GM23338 (cell line): ENCODE measurements around the gene TBK1. TPM values are rescaled to one million over a fixed set of nuclear protein-coding genes. Genes with fewer than 3 reads are reported as not detected.

Source experiments
- ATAC-seq: fragments of 200-7000 bp; cut with Tn5 transposase; 3 replicates; pipeline ENCODE4 v1.9.1; 2020
- DNase-seq: peaks from one replicate; pipeline ENCODE4 v3.0.0-alpha.2; 2015; ENCODE audit warnings: low spot score
- H2AFZ ChIP-seq: fragments of 200-600 bp; sonication (generic); 2 replicates; pipeline ENCODE4 v1.8.0; 2016; ENCODE audit warnings: antibody characterized with exemption, mild to moderate bottlenecking, moderate library complexity
- H3F3A ChIP-seq: fragments of 200-600 bp; sonication (generic); replicated peaks from 2 replicates; pipeline ENCODE4 v1.8.0; 2017; ENCODE audit warnings: antibody characterized with exemption, mixed run types, low read depth
- H3K27ac ChIP-seq: fragments of 200-600 bp; sonication (generic); 2 replicates; pipeline ENCODE4 v1.6.1; 2016; ENCODE audit warnings: low read depth
- H3K27me3 ChIP-seq: fragments of 200-600 bp; sonication (generic); 2 replicates; pipeline ENCODE4 v1.8.0; 2016; ENCODE audit warnings: mild to moderate bottlenecking, mixed run types, moderate library complexity; ENCODE audit not compliant: insufficient read depth
- H3K36me3 ChIP-seq: fragments of 200-600 bp; sonication (generic); 2 replicates; pipeline ENCODE4 v1.8.0; 2016; ENCODE audit warnings: mild to moderate bottlenecking; ENCODE audit not compliant: insufficient read depth
- H3K4me1 ChIP-seq: fragments of 200-600 bp; sonication (generic); 2 replicates; pipeline ENCODE4 v1.8.0; 2016; ENCODE audit warnings: mild to moderate bottlenecking, moderate library complexity; ENCODE audit not compliant: insufficient read depth
- H3K4me2 ChIP-seq: fragments of 200-600 bp; sonication (generic); 2 replicates; pipeline ENCODE4 v1.7.1; 2017; ENCODE audit warnings: mixed run types
- H3K4me3 ChIP-seq: fragments of 200-600 bp; sonication (generic); 2 replicates; pipeline ENCODE4 v1.6.1; 2016; ENCODE audit warnings: mixed run types
- H3K79me2 ChIP-seq: fragments of 200-600 bp; sonication (generic); replicated peaks from 2 replicates; pipeline ENCODE4 v1.8.0; 2017; ENCODE audit warnings: mild to moderate bottlenecking; ENCODE audit not compliant: insufficient read depth
- H3K9me2 ChIP-seq: fragments of 200-600 bp; sonication (generic); 2 replicates; pipeline ENCODE4 v1.8.0; 2017; ENCODE audit not compliant: insufficient read depth
- H4K20me1 ChIP-seq: fragments of 200-600 bp; sonication (generic); replicated peaks from 2 replicates; pipeline ENCODE4 v1.8.0; 2017; ENCODE audit warnings: mild to moderate bottlenecking; ENCODE audit not compliant: insufficient read depth
- H3K27ac Mint-ChIP-seq: 2 replicates; pipeline ENCODE4 v1.8.0; 2020; ENCODE audit warnings: inconsistent platforms, mild to moderate bottlenecking, moderate library complexity, mixed read lengths
- H3K27me3 Mint-ChIP-seq: 3 replicates; pipeline ENCODE4 v1.8.0; 2022; ENCODE audit warnings: low read depth, mild to moderate bottlenecking, moderate library complexity, mixed read lengths, inconsistent platforms; ENCODE audit not compliant: insufficient read depth, poor library complexity
- H3K36me3 Mint-ChIP-seq: 3 replicates; pipeline ENCODE4 v1.8.0; 2021; ENCODE audit warnings: low read depth, mild to moderate bottlenecking, inconsistent platforms, moderate library complexity, mixed read lengths
- H3K4me1 Mint-ChIP-seq: 3 replicates; pipeline ENCODE4 v1.8.0; 2020; ENCODE audit warnings: mild to moderate bottlenecking, inconsistent platforms, mixed read lengths
- H3K4me3 Mint-ChIP-seq: 3 replicates; pipeline ENCODE4 v1.8.0; 2021; ENCODE audit warnings: moderate library complexity, mild to moderate bottlenecking, inconsistent platforms, mixed read lengths
- H3K9me3 Mint-ChIP-seq: 3 replicates; pipeline ENCODE4 v1.8.0; 2020; ENCODE audit warnings: moderate library complexity, mild to moderate bottlenecking, inconsistent platforms, mixed read lengths
- CREB1 ChIP-seq: fragments of 250-450 bp; sonication (Bioruptor Pico); IDR thresholded peaks from 2 replicates; pipeline ENCODE4 v1.5.0; 2020; ENCODE audit warnings: low read depth, mild to moderate bottlenecking, moderate library complexity
- CTCF ChIP-seq, 2 experiments: fragments of 200-600 bp in 1 of 2; sonication (generic) in 1 of 2; conservative IDR thresholded peaks; 2 replicates each; pipeline versions ENCODE4 v1.5.1 to v1.6.1; 2016 to 2017; ENCODE audit warnings: antibody characterized with exemption in 2 of 2, low read depth in 2 of 2, mild to moderate bottlenecking in 2 of 2, moderate library complexity in 1 of 2
- ETS1 ChIP-seq: IDR thresholded peaks from 2 replicates; pipeline ENCODE4 v1.6.1; 2016; ENCODE audit warnings: antibody characterized with exemption
- EZH2 ChIP-seq: fragments of 200-600 bp; sonication (generic); IDR thresholded peaks from one replicate; pipeline ENCODE4 v1.8.0; 2017; ENCODE audit warnings: antibody characterized with exemption, mild to moderate bottlenecking, low read depth; ENCODE audit not compliant: unreplicated experiment
- EZH2phosphoT487 ChIP-seq: fragments of 200-600 bp; sonication (generic); IDR thresholded peaks from one replicate; pipeline ENCODE4 v1.8.1; 2018; ENCODE audit warnings: antibody characterized with exemption; ENCODE audit not compliant: unreplicated experiment
- JUNB ChIP-seq: IDR thresholded peaks from one replicate; pipeline ENCODE4 v1.6.1; 2016; ENCODE audit warnings: antibody characterized with exemption; ENCODE audit not compliant: unreplicated experiment
- NANOG ChIP-seq: IDR thresholded peaks from 2 replicates; pipeline ENCODE4 v1.6.1; 2016; ENCODE audit warnings: antibody characterized with exemption, borderline replicate concordance
- POLR2AphosphoS5 ChIP-seq: IDR thresholded peaks from 2 replicates; pipeline ENCODE4 v1.6.1; 2016; ENCODE audit warnings: antibody characterized with exemption, low read depth
- REST ChIP-seq: IDR thresholded peaks from one replicate; pipeline ENCODE4 v1.6.1; 2018; ENCODE audit warnings: antibody characterized with exemption; ENCODE audit not compliant: unreplicated experiment
- STAT1 ChIP-seq: IDR thresholded peaks from one replicate; pipeline ENCODE4 v1.6.1; 2016; ENCODE audit warnings: antibody characterized with exemption; ENCODE audit not compliant: unreplicated experiment
- ZNF114 ChIP-seq: fragments of 250-450 bp; sonication (Bioruptor Pico); IDR thresholded peaks from 2 replicates; pipeline ENCODE4 v1.5.0; 2020; ENCODE audit warnings: mild to moderate bottlenecking, moderate library complexity
- ZNF331 ChIP-seq: fragments of 250-450 bp; sonication (Bioruptor Pico); IDR thresholded peaks from 2 replicates; pipeline ENCODE4 v1.5.0; 2020; ENCODE audit warnings: low read depth, mild to moderate bottlenecking, moderate library complexity
- ZNF462 ChIP-seq: fragments of 250-450 bp; sonication (Bioruptor Pico); IDR thresholded peaks from 2 replicates; pipeline ENCODE4 v1.5.0; 2020; ENCODE audit warnings: mild to moderate bottlenecking, moderate library complexity
- polyA plus RNA-seq: library from polyadenylated mRNA; unstranded; fragments of >200 nt; fragmentation: Nextera tagmentation; extraction: Ambion mirVana; gene quantifications from 2 replicates; pipeline ENCODE4 v1.2.1, GENCODE V29; 2016
- total RNA-seq: library from RNA; depleted of rRNA; stranded (reverse); fragments of >200 nt; shearing (Covaris generic); gene quantifications from 2 replicates; pipeline ENCODE4 v1.2.3, GENCODE V29; 2014

The TBK1 gene
- total and polyA plus RNA-seq, 2 experiments from 2014 or later: 21.7 to 29.9 TPM

GRCh38 chr12:64440100-64440499 lies 11.8 kb upstream of the TBK1 start:
- H3K27ac Mint-ChIP-seq: no peak overlapping the region
- no peaks in the 10 kb centered on the region; the same call in 1 of the 2 replicates for H4K20me1 ChIP-seq
- H3K27me3 ChIP-seq: no peaks in the 10 kb centered on the region
- peaks cover 90% of the 10 kb centered on the region for H3K36me3 ChIP-seq
- TF ChIP-seq EZH2: no peak
- no peak for TF ChIP-seq REST
- TF ChIP-seq ETS1: no peak
- TF ChIP-seq POLR2AphosphoS5: no peak
- TF ChIP-seq ZNF331 (CRISPR knock-in tag): no peak
- no peak for TF ChIP-seq STAT1
- no peak for TF ChIP-seq JUNB
- no peak for TF ChIP-seq ZNF114 (CRISPR knock-in tag)
- TF ChIP-seq EZH2phosphoT487: no peak
- no peak for TF ChIP-seq CREB1 (CRISPR knock-in tag)
- TF ChIP-seq CTCF (conservative IDR thresholded peaks at IDR 0.05; ENCODE audit: low read depth in 2 of 2): no peak
- no peak for TF ChIP-seq ZNF462 (CRISPR knock-in tag)
- TF ChIP-seq NANOG: no peak
- no peaks in the 10 kb centered on the region for H3K9me2 ChIP-seq
- no peaks in the 10 kb centered on the region for H3K4me1 Mint-ChIP-seq
- H3F3A ChIP-seq: 0 out of 2 replicates have a peak, but pooled peaks cover 4% of the 10 kb centered on the region
- H3K27me3 Mint-ChIP-seq: peaks cover 3% of the 10 kb centered on the region
- H3K4me1 ChIP-seq: no peaks in the 10 kb centered on the region
- H3K4me3 ChIP-seq: no peak overlapping the region
- H3K4me2 ChIP-seq: no peak overlapping the region
- no peak overlapping the region for H3K27ac ChIP-seq
- H3K36me3 Mint-ChIP-seq: peaks cover 95% of the 10 kb centered on the region
- DNase-seq (no peak), ATAC-seq (no peak)
- H3K4me3 Mint-ChIP-seq: no peak overlapping the region
- no peak overlapping the region for H2AFZ ChIP-seq
- H3K9me3 Mint-ChIP-seq: no peaks in the 10 kb centered on the region; the same call in 2 of the 3 replicates
- peaks cover 13% of the 10 kb centered on the region; the same call in 1 of the 2 replicates for H3K79me2 ChIP-seq
